Amniotic stem cell (primary cell): ENCODE data around the gene SLC7A9.

Experiments
- DNase-seq: peaks from one replicate; lab custom pipeline; 2025; lab: John Stamatoyannopoulos, UW

The SLC7A9 gene

GRCh38 chr19:32869369-32869965, at the start of gene SLC7A9:
SLC7A9 (minus strand) TSS chr19:32869767; CDS start chr19:32868534, 1,233 bp downstream.
- DNase-seq: no peak

GRCh38 chr19:32919365-32919764, 49.8 kb upstream of the SLC7A9 start:
- DNase-seq: no peak

- DNase-seq: no peak
Measured at GRCh38 chr19:32917616-32917996, 48.0 kb upstream of the SLC7A9 start.

GRCh38 chr19:32916969-32917615, 47.5 kb upstream of the SLC7A9 start:
- DNase-seq: no peak

- DNase-seq: no peak
Measured at GRCh38 chr19:32914879-32915660, 45.5 kb upstream of the SLC7A9 start.

GRCh38 chr19:32911467-32911866, 41.9 kb upstream of the SLC7A9 start:
- DNase-seq: no peak

GRCh38 chr19:32910874-32911273, 41.3 kb upstream of the SLC7A9 start:
- DNase-seq: no peak

GRCh38 chr19:32910094-32910493, 40.5 kb upstream of the SLC7A9 start:
- no peak for DNase-seq

GRCh38 chr19:32909257-32909656, 39.7 kb upstream of the SLC7A9 start:
- DNase-seq: no peak

- DNase-seq: no peak
Measured at GRCh38 chr19:32908641-32909190, 39.1 kb upstream of the SLC7A9 start.

- no peak for DNase-seq
Measured at GRCh38 chr19:32902448-32902847, 32.9 kb upstream of the SLC7A9 start.

- DNase-seq: no peak
Measured at GRCh38 chr19:32901504-32902161, 32.1 kb upstream of the SLC7A9 start.

- DNase-seq: no peak
Measured at GRCh38 chr19:32896516-32897214, 27.1 kb upstream of the SLC7A9 start.

GRCh38 chr19:32895384-32895783, 25.8 kb upstream of the SLC7A9 start:
- no peak for DNase-seq

- DNase-seq: no peak
Measured at GRCh38 chr19:32891609-32892008, 22.0 kb upstream of the SLC7A9 start.

GRCh38 chr19:32890841-32891240, 21.3 kb upstream of the SLC7A9 start:
- DNase-seq: no peak

GRCh38 chr19:32890326-32890725, 20.8 kb upstream of the SLC7A9 start:
- no peak for DNase-seq

- DNase-seq: no peak
Measured at GRCh38 chr19:32889137-32889934, 19.8 kb upstream of the SLC7A9 start.

GRCh38 chr19:32887572-32888215, 18.1 kb upstream of the SLC7A9 start:
- DNase-seq: no peak

- DNase-seq: no peak
Measured at GRCh38 chr19:32886241-32886640, 16.7 kb upstream of the SLC7A9 start.
